Right forelimb (tissue), 1 donor: ENCODE data around the gene DEPDC4.
"Not testable (repeated sequence)": the region's sequence is repeated elsewhere in the genome, so short reads cannot be mapped to it uniquely, and the experiment has no call there.

Experiments used
- DNase-seq: peaks from one replicate; pipeline ENCODE4 v3.0.0-alpha.2; 2018

Gene DEPDC4

GRCh38 chr12:100266835-100267602, at the start of gene DEPDC4, which contains the start of gene SCYL2:
Gene DEPDC4, minus strand, starts transcription at chr12:100267079. Its CDS starts 3 bp downstream, at chr12:100267076.
Gene SCYL2, plus strand, starts transcription at chr12:100267177. Its CDS starts 15,794 bp downstream, at chr12:100282971.
- DNase-seq = peak; percentile 98

- DNase-seq = no peak
Observed at GRCh38 chr12:100311317-100311716, 44.4 kb upstream of the DEPDC4 start.

- DNase-seq = not testable (repeated sequence)
Observed at GRCh38 chr12:100308138-100308537, 41.3 kb upstream of the DEPDC4 start.

- not testable (repeated sequence) for DNase-seq
Observed at GRCh38 chr12:100304334-100304733, 37.5 kb upstream of the DEPDC4 start.

- DNase-seq = no peak
Observed at GRCh38 chr12:100303831-100304230, 37.0 kb upstream of the DEPDC4 start.

GRCh38 chr12:100302081-100302480, 35.2 kb upstream of the DEPDC4 start:
- DNase-seq = no peak

- no peak for DNase-seq
Observed at GRCh38 chr12:100295764-100296555, 29.1 kb upstream of the DEPDC4 start.

- not testable (repeated sequence) for DNase-seq
Observed at GRCh38 chr12:100294366-100294765, 27.5 kb upstream of the DEPDC4 start.

- DNase-seq = no peak
Observed at GRCh38 chr12:100293017-100293416, 26.1 kb upstream of the DEPDC4 start.

GRCh38 chr12:100290016-100290415, 23.1 kb upstream of the DEPDC4 start:
- no peak for DNase-seq

- DNase-seq = no peak
Observed at GRCh38 chr12:100289038-100289437, 22.2 kb upstream of the DEPDC4 start.

- not testable (repeated sequence) for DNase-seq
Observed at GRCh38 chr12:100284556-100284955, 17.7 kb upstream of the DEPDC4 start.

GRCh38 chr12:100279607-100280244, 12.8 kb upstream of the DEPDC4 start:
- no peak for DNase-seq

- DNase-seq = no peak
Observed at GRCh38 chr12:100279159-100279558, 12.3 kb upstream of the DEPDC4 start.

- no peak for DNase-seq
Observed at GRCh38 chr12:100274291-100274690, 7.4 kb upstream of the DEPDC4 start.

GRCh38 chr12:100273782-100274181, 6.9 kb upstream of the DEPDC4 start:
- DNase-seq = no peak

- no peak for DNase-seq
Observed at GRCh38 chr12:100268835-100269564, 2.1 kb upstream of the DEPDC4 start.

- no peak for DNase-seq
Observed at GRCh38 chr12:100267603-100268281, 863 bp upstream of the DEPDC4 start.

- no peak for DNase-seq
Observed at GRCh38 chr12:100266585-100266834, 369 bp downstream of the DEPDC4 start.

GRCh38 chr12:100265732-100266584, 921 bp downstream of the DEPDC4 start:
- DNase-seq = no peak

- not testable (repeated sequence) for DNase-seq
Observed at GRCh38 chr12:100265107-100265506, 1.8 kb downstream of the DEPDC4 start.
